ENCODE results near the gene ASIC2. TPM values are rescaled to one million over a fixed set of nuclear protein-coding genes. Genes with fewer than 3 reads are reported as not detected.

ASIC2 gene
- total RNA-seq, 1 experiment from 2014 or later, result 4.1 TPM

- ATAC-seq (no peak), DNase-seq (ENCODE audit: low read depth, low spot score) (no peak)
- Histone ChIP-seq H3K27ac (ENCODE audit: low read length) (no peak overlapping the region), H3K36me3 (ENCODE audit: control insufficient read depth, insufficient read depth, low read length) (no peaks in the 10 kb centered on the region), H3K4me3 (ENCODE audit: low read depth in 2 of 2, low read length in 2 of 2) (no peak overlapping the region), H3K4me1 (ENCODE audit: control insufficient read depth, insufficient read depth, low read length) (no peaks in the 10 kb centered on the region), H3K27me3 (ENCODE audit: control insufficient read depth, insufficient read depth, low read length) (no peaks in the 10 kb centered on the region), H3K9me3 (ENCODE audit: control insufficient read depth, insufficient read depth, low read depth, low read length) (no peaks in the 10 kb centered on the region)
- in situ Hi-C loops (cut with HindIII; ENCODE audit: low pct_unique_long_range_greater_than_20kb, low sequenced_read_pairs), result no loop called here
- CTCF ChIA-PET, result no interaction called here
- POLR2A ChIA-PET, result no interaction called here
- intact Hi-C loops (cut with micrococcal nuclease; ENCODE audit: unreplicated experiment), result no loop called here
- TF ChIP-seq REST (IDR thresholded peaks at IDR 0.05; ENCODE audit: insufficient read depth in 1 of 2, low read depth in 2 of 2, low read length in 1 of 2) (no peak), POLR2AphosphoS5 (IDR thresholded peaks at IDR 0.05; ENCODE audit: low read depth, low read length) (no peak), TCF7L2 (IDR thresholded peaks at IDR 0.05; ENCODE audit: low read depth, low read length) (no peak), SIN3A (IDR thresholded peaks at IDR 0.05; ENCODE audit: borderline replicate concordance, insufficient read depth, low read depth, low read length) (no peak), CTCF (IDR thresholded peaks at IDR 0.05) (no peak)
- no TSS peak for BruUV-seq (replicated peaks)
These were observed 219.7 kb downstream of the ASIC2 start for GRCh38 chr17:33073416-33073815.

- Histone ChIP-seq H3K4me1 (ENCODE audit: control insufficient read depth, insufficient read depth, low read length) (no peaks in the 10 kb centered on the region), H3K9me3 (ENCODE audit: control insufficient read depth, insufficient read depth, low read depth, low read length) (no peaks in the 10 kb centered on the region), H3K36me3 (ENCODE audit: control insufficient read depth, insufficient read depth, low read length) (no peaks in the 10 kb centered on the region), H3K27me3 (ENCODE audit: control insufficient read depth, insufficient read depth, low read length) (no peaks in the 10 kb centered on the region), H3K27ac (ENCODE audit: low read length) (no peak overlapping the region), H3K4me3 (ENCODE audit: low read depth in 2 of 2, low read length in 2 of 2) (no peak overlapping the region)
- in situ Hi-C loops (cut with HindIII; ENCODE audit: low pct_unique_long_range_greater_than_20kb, low sequenced_read_pairs), result no loop called here
- ATAC-seq (no peak), DNase-seq (ENCODE audit: low read depth, low spot score) (no peak)
- intact Hi-C loops (cut with micrococcal nuclease; ENCODE audit: unreplicated experiment), result no loop called here
- ChIA-PET POLR2A (no interaction called here), CTCF (no interaction called here)
- no peak for TF ChIP-seq CTCF (IDR thresholded peaks at IDR 0.05)
- no peak for TF ChIP-seq TCF7L2 (IDR thresholded peaks at IDR 0.05; ENCODE audit: low read depth, low read length)
- no peak for TF ChIP-seq POLR2AphosphoS5 (IDR thresholded peaks at IDR 0.05; ENCODE audit: low read depth, low read length)
- TF ChIP-seq REST (IDR thresholded peaks at IDR 0.05; ENCODE audit: insufficient read depth in 1 of 2, low read depth in 2 of 2, low read length in 1 of 2), result no peak
- no peak for TF ChIP-seq SIN3A (IDR thresholded peaks at IDR 0.05; ENCODE audit: borderline replicate concordance, insufficient read depth, low read depth, low read length)
- BruUV-seq (replicated peaks), result no TSS peak
These were observed 220.5 kb downstream of the ASIC2 start for GRCh38 chr17:33072421-33073161.

All from Panc1 (cell line).